Measurements from ENCODE around the gene SURF4. TPM values are rescaled to one million over a fixed set of nuclear protein-coding genes. Genes with fewer than 3 reads are reported as not detected.

The SURF4 gene
- total RNA-seq, 1 experiment from 2014 or later: 171 TPM

GRCh38 chr9:133322701-133323100 lies 53.2 kb downstream of the SURF4 start (continued):
- TF ChIP-seq ZNF281 (CRISPR knock-in tag; IDR thresholded peaks at IDR 0.05) (no peak), PRRX2 (CRISPR knock-in tag; IDR thresholded peaks at IDR 0.05) (no peak), ATF1 (CRISPR knock-in tag; IDR thresholded peaks at IDR 0.05) (no peak), ZNF512 (CRISPR knock-in tag; IDR thresholded peaks at IDR 0.05; ENCODE audit: borderline replicate concordance) (no peak), NFATC4 (CRISPR knock-in tag; IDR thresholded peaks at IDR 0.05) (no peak), OVOL2 (CRISPR knock-in tag; IDR thresholded peaks at IDR 0.05; ENCODE audit: borderline replicate concordance) (no peak), FOXP1 (CRISPR knock-in tag; IDR thresholded peaks at IDR 0.05; ENCODE audit: borderline replicate concordance) (no peak)

GRCh38 chr9:133321411-133321935 lies 54.4 kb downstream of the SURF4 start:
- no peak overlapping the region for H3K27ac Mint-ChIP-seq
- CTCF ChIA-PET: interaction anchor here (0.7 to 2.2 kb wide), 4 partner anchors 21 to 135 kb away, joined by 3 to 46 read pairs (median 6); no protein-coding TSS in a partner anchor

GRCh38 chr9:133320421-133320881 lies 55.4 kb downstream of the SURF4 start:
- Mint-ChIP-seq H3K9me3 (peaks cover 26% of the 10 kb centered on the region), H3K36me3 (peaks cover 12% of the 10 kb centered on the region; the same call in 1 of the 2 replicates), H3K4me1 (no peaks in the 10 kb centered on the region), H3K27ac (no peak overlapping the region), H3K4me3 (no peak overlapping the region), H3K27me3 (ENCODE audit: low read depth) (peaks cover 18% of the 10 kb centered on the region)
- CTCF ChIA-PET: interaction anchor here (0.6 to 2.2 kb wide), 11 partner anchors 9 to 171 kb away, joined by 3 to 46 read pairs (median 4); partner anchors contain the start of gene ABO
- ATAC-seq (peak; percentile 93), DNase-seq (ENCODE audit: low spot score) (peak; percentile 35)
- POLR2A ChIA-PET: no interaction called here
- TF ChIP-seq ZBTB43 (CRISPR knock-in tag; IDR thresholded peaks at IDR 0.05) (no peak), E2F5 (CRISPR knock-in tag; IDR thresholded peaks at IDR 0.05) (no peak), PRRX2 (CRISPR knock-in tag; IDR thresholded peaks at IDR 0.05) (no peak), E2F1 (CRISPR knock-in tag; IDR thresholded peaks at IDR 0.05) (no peak), CBFB (CRISPR knock-in tag; IDR thresholded peaks at IDR 0.05; ENCODE audit: low read depth) (no peak), ELF4 (CRISPR knock-in tag; IDR thresholded peaks at IDR 0.05; ENCODE audit: low read depth) (no peak), ATF2 (CRISPR knock-in tag; IDR thresholded peaks at IDR 0.05; ENCODE audit: borderline replicate concordance, low read depth) (no peak), ZNF138 (CRISPR knock-in tag; conservative IDR thresholded peaks at IDR 0.05) (no peak), NFATC4 (CRISPR knock-in tag; IDR thresholded peaks at IDR 0.05) (no peak)

More at GRCh38 chr9:133321411-133321935, 54.4 kb downstream of the SURF4 start:
- TF ChIP-seq SMAD4 (CRISPR knock-in tag; IDR thresholded peaks at IDR 0.05) (no peak), ATF6 (CRISPR knock-in tag; IDR thresholded peaks at IDR 0.05) (no peak), ZMAT4 (CRISPR knock-in tag; IDR thresholded peaks at IDR 0.05) (no peak)
- POLR2A ChIA-PET: no interaction called here
- peaks cover 12% of the 10 kb centered on the region; the same call in 1 of the 2 replicates for H3K36me3 Mint-ChIP-seq
- H3K4me1 Mint-ChIP-seq: no peaks in the 10 kb centered on the region
- H3K9me3 Mint-ChIP-seq: peaks cover 26% of the 10 kb centered on the region
- DNase-seq (ENCODE audit: low spot score) (no peak), ATAC-seq (no peak)
- H3K4me3 Mint-ChIP-seq: no peak overlapping the region
- peaks cover 17% of the 10 kb centered on the region for H3K27me3 Mint-ChIP-seq (ENCODE audit: low read depth)
